ENCODE data around the gene HIPK4.
"Not testable (repeated sequence)": the region's sequence is repeated elsewhere in the genome, so short reads cannot be mapped to it uniquely, and the experiment has no call there.

HIPK4 gene, protein sequence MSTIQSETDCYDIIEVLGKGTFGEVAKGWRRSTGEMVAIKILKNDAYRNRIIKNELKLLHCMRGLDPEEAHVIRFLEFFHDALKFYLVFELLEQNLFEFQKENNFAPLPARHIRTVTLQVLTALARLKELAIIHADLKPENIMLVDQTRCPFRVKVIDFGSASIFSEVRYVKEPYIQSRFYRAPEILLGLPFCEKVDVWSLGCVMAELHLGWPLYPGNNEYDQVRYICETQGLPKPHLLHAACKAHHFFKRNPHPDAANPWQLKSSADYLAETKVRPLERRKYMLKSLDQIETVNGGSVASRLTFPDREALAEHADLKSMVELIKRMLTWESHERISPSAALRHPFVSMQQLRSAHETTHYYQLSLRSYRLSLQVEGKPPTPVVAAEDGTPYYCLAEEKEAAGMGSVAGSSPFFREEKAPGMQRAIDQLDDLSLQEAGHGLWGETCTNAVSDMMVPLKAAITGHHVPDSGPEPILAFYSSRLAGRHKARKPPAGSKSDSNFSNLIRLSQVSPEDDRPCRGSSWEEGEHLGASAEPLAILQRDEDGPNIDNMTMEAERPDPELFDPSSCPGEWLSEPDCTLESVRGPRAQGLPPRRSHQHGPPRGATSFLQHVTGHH

DNA sequence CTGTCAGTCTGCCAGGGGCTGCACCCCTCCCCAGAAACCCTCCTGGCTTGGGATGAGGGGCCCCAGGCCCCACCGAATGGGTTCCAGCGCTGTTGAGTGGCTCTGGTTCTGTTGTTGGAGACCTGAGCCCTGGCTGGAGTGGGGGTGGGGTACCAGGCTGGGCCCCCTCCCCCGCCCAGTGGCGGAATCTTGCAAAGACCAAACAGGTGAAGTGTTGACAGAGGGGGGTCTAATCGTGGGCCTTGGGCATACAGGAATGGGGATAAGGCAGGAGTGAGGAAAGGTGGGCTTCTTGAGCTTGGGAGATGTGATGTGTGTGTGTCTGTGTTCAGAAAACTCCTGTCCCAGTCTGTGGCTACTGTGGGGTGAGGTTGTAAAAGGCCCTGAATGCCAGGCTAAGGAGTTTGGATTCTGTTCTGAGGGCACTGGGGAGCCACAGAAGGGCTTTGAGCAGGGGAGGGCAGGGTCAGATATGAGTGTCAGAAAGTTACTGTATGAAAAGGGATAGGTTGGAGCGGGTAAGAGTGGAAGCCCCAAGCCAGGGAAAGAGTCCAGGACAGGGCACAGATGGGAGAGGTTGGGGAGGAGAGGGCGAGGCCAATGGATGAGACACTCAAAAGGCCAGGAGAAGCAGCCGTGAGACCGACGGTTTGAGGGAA, at the start of gene HIPK4:
TSS of gene HIPK4 (minus strand) at position 98 of the 659 bp plus-strand sequence. CDS start 279 bp downstream, outside the sequence.
- no peak for DNase-seq (ENCODE audit: low read depth)

DNA sequence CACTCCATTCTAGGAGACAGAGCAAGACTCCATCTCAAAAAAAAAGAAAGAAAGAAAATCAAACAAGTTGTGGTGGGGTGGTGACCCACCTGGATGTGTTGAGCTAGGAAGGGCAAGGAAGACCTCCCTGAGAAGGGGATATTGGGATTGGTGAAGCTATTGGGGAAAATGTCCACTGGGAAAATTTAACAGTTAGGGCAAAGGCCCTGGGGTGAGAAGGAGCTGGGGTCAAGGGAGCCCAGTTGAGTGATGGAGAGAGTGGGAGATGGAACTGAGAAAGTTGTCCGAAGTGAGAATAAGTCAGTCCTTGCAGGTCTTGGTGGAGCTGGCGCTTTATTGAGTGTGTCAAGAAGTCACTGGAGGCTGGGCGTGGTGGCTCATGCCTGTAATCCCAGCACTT, 48.3 kb upstream of the HIPK4 start:
- no peak for DNase-seq (ENCODE audit: low read depth)

DNA sequence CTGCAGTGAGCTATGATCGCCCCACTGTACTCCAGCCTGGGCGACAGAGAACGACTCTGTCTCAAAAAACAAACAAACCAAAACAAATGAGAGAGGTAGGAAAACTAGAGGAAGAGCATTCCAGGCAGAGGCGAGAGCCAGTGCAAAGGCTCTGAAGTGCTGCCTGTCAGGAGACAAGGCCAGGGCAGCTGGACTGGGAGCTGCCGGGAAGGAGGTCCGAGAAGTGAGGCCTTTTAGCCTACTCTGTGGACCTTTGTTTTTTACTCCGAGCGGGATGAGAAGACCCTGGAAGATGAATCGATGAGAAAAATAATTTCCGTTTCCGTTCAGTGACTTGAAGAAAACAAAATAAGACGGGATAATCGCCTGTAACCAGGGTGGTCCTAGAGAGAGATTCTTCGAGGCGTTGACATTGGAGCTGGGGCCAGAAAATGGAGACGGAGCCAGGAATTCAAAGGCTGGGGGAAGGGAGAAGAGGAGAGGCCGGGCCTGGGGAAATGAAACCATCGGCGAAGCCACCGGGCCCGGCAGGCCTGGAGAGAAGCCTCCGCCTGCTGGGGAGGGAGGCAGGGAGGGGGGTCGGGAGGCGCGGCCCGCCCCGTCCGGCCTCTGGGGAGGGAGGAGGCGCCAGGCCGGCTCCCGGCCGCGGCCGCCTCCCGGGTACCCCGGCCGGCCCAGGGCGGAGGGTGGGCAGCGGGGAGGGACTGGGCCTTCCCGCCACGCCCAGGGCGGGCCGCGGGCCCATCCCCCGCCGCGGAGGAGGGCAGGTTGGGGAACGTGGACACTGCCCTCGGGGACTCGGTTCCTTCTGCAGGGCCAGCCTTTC, 43.6 kb upstream of the HIPK4 start:
- DNase-seq (ENCODE audit: low read depth), result peak; percentile 92

DNA sequence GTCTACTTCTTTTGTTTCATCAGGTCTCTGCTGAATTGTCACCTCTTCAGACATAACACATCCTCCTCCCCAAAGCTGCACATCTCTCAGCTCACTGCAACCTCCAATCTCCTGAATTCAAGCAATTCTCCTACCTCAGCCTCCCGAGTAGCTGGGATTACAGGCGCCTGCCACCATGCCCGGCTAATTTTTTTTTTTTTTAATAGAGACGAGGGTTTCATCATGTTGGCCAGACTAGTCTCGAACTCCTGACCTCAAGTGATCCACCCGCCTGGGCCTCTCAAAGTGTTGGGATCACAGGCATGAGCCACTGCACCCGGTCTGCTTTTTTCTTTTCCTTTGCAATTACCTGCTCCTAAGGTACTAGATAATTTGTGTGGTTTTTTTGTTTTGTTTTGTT, 42.8 kb upstream of the HIPK4 start:
- DNase-seq (ENCODE audit: low read depth), result not testable (repeated sequence)

DNA sequence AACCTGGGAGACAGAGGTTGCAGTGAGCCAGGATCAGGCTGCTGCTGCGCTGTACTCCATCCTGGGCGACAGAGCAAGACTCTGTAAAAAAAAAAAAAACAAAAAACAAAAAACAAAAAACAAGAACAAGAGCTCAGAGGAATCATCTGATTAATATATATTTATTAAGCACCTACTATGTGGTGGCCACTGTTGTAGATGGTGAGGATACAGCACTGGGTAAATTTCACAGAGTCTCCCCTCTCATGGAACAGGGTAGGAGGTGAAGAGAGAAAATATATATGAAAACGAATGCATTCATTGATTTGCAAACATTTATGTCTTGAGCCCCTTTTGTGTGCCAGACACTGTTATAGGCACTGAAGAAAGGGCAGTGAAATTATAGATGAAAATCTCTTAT, 41.7 kb upstream of the HIPK4 start:
- no peak for DNase-seq (ENCODE audit: low read depth)

DNA sequence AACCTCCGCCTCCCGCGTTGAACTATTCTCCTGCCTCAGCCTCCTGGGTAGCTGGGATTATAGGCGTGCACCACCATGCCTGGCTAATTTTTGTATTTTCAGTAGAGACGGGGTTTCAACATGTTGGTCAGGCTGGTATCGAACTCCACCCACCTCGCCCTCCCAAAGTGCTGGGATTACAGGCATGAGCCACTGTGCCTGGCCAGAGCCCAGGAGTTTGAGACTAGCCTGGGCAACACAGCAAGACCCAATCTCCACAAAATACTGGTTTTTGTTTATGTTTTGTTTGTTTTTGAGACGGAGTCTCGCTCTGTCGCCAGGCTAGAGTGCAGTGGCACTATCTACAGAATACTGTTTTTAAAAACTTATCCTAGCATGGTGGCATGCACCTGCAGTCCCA, 40.3 kb upstream of the HIPK4 start:
- DNase-seq (ENCODE audit: low read depth), result not testable (repeated sequence)

DNA sequence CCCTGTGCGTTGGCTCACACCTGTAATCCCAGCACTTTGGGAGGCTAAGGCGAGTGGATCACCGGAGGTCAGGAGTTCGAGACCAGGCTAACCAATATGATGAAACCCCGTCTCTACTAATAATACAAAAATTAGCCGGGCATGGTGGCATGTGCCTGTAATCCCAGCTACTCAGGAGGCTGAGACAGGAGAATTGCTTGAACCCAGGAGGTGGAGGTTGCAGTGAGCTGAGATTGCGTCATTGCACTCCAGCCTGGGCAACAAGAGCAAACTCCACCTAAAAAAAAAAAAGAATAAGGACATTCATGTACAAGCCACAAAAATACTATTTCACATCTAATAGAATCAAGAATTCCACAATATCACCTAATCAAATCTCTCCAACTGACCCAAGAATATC, 38.2 kb upstream of the HIPK4 start:
- DNase-seq (ENCODE audit: low read depth), result not testable (repeated sequence)

DNA sequence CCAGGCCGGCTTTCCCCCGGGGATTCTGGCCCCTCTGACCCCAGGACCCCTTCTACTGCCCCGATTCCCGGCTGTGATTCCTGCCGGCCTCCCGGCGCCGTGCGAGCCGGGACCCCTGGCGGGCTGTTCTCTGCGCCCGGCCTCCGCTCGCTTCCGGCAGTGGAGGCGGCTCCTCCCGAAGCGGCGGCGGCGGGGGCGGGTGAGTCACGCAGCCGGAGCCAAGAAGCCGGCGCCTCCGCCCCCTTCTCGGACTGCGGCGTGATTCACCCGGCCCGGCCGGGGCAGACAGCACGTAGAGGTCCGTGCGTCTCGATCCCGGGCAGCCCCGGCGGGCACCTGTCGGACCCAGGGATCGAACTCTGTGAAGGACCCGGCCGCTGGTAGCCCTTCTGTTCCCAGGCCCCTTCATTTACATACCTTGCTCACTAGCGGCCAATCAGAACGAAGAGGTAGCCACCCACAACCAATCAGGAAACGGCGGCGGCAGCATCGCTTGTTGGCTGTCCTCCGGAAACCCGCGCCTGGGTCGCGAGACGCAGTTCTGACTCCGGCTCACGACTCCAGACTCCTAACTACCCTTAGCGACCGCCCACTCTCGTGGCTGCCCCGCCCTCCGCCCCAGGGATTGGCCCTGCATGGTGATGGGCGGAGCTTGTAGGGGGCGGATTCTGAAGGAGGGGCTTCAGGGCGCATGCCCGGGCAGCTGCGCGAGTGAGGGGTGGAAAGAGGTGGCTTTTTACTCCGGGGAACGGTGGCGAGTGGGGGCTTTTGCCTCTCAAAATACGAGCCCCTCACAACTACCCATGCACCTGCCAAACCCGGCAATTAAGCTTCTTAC, 35.7 kb upstream of the HIPK4 start, which contains the start of gene SERTAD1:
TSS of gene SERTAD1 (minus strand) at position 543 of the 838 bp plus-strand sequence. CDS start 2,446 bp downstream, outside the sequence.
- peak; percentile 98 for DNase-seq (ENCODE audit: low read depth)

DNA sequence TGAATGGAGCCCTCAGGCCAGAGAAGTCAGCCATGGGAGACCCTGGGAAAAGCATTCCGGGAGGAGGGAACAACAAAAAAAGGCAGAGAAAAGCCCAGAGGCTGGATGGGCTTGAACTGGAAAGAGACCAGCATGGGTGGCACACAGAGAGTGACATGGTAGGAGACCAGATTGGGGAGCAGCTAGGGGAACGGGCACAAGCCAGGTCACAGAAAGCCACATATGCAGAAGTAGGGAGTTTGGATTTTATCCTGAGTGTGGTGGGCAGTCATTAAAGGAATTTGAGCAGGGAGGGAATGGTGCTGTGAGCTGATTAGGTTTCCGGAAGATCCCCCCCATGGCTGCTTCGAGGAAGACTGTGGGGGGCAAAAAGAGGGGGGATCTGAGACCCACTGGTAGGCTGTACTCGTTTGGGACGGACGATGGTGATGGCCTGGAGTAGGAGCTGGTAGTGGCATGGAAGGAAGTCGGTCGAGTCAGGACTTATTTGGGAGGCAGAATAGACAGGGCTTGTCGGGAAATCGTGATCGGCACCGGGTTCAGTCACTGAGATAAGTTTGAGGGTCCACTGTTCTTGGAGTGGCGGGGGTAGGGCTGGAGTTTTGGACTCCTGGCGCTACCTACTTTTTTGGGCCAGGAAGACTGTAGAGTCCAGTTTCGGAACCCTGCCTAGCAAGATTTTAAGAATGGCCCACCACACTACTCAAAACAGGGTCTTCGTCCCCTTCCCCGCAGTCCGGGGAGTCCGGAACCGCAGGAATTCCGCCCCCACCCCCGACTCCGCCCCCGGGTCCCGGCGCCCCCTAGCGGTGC, 34.9 kb upstream of the HIPK4 start:
- DNase-seq (ENCODE audit: low read depth), result peak; percentile 40

DNA sequence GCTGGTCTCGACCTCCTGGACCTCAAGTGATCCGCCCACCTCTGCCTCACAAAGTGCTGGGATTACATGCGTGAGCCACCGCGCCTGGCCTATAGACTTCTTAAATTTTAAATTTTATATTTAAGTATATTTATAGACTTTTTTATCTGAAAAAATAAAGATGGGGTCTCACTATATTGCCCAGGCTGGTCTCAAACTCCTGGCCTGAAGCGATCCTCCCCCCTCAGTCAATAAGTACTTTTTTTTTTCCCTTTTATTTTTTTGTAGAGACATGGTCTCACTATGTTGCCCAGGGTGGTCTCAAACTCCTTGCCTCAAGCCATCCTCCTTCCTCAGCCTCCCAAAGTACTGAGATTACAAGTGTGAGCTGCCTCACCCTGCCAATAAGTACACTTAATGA, 34.0 kb upstream of the HIPK4 start:
- DNase-seq (ENCODE audit: low read depth), result no peak

DNA sequence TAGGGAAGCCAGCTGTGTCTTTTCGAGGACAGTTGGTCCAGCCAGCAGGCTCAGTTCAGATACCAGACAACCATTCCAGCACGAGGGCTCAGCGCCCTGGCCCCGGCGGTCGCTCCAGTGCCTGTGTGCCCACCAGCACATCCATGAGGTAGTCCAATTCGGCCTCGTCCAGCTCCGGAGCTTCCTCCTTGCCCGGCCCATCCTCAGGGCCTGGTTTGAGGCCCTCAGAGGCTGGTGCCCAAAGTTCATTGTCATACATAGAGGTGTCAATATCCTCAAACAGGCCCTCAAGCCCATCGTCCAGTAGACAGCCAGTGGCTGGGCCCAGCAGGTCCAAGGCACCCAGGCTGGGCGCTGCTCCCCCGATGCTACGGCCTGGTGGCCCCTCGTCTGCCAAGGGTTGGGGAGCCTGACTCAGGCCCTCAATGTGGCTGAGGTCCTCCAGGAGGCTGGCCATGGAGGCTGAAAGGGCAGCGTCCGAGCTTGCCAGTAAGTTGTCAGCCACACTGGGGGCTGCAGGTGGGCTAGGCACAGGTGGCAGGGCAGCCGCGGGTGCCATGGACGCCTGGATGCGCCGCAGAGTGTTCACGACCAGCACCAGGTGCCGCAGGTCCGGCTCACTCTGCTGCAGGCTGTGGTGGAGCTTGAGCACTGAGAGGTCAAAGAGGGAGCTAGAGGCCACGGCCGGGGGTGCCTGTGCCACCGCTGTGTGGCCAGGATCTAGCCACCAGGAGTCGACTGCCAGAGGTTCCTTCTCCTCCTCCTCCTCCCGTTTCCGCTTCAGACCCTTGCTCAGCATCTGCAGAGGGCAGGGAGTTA, 33.0 kb upstream of the HIPK4 start:
- no peak for DNase-seq (ENCODE audit: low read depth)

DNA sequence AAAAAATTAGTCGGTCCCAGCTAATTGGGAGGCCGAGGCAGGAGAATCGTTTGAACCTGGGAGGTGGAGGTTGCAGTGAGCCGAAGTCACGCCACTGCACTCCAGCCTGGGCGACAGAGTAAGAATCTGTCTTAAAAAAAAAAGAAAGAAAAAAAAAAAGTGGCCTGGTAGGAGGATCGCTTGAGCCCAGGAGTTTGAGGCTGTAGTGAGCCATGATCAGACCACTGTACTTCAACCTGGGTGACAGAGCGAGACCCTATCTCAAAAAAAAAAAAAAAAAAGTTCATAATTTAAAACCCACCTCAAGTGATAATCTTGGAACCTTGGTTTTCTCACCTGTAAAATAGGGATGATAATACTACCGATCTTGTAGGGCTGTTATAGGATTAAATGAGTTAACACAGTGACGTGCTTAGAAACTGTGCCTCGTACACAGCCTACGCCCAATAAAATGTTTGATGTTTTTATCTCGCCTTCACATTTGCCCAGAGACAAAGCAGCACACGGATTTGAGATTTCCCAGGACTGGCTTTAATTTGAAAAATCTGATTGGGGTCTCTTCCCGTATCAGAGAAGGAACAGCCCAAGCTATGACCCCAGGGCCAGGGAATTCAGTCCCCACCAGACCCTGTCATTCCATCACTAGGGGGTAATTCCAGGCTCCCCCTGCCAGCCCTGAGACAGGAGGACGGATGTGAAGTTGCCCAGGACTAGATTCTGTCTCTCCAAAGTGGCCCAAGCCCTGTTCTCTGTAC, 32.2 kb upstream of the HIPK4 start:
- no peak for DNase-seq (ENCODE audit: low read depth)

DNA sequence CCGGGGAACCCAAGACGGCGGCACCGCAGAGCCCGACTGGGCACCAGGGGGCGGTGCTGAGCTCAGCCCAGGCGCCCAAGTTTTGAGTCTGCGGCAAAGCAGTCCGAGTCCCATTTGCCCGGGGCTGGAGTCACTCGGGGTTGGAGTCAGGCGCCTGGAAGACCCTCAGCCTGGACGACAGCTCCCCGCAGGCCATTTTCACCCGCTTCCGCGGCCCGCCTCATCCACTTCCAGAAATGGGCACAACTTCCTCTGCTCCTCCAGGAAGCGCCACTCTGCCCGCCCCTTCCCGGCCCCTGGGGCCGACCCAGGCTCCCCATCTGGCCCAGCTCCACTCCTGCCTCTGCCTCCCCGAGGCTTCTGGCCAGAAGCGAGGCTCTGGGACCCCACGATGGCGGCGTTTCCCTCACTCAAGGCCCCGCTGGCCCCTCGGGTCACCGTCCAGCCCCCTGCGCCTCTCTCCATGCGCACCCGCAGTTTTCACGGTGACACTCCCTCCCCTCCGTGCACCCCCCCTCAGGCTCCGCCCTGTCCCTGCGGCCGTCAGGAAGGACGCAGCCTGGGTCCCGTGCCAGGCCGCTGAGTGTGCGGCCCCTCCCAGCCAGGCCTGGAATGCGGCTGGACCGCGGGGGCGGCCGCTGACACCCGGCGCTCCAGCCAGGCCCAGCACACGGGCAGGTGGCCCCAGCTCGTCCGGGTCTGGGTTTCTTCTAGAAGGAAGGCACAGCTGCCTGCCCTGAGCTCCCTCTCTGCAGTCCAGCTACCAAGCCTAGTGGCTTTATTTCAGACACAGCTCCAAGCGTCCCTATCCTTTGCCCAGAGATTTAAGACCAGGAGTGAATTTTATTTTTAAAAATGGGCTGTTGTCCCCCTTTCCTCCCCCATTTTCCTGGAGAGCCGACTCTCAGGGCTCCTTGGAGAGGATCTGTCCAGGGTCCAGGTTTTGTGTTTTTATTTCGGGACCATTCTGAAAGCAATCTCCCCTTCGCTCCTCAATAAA, 31.1 kb upstream of the HIPK4 start:
- peak; percentile 94 for DNase-seq (ENCODE audit: low read depth)

DNA sequence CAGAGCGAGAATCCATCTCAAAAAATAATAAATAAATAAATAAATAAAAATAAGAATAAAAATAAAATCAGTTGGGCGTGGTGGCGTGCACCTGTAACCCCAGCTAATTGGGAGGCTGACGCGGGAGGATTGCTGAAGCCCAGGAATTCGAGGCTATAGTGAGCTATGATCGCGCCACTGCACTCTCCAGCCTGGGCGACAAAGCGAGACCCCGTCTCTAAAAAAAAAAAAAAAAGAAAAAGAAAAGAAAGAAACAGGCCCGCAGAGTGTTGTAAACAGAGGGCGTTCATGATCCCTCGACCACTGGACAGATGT, 30.4 kb upstream of the HIPK4 start:
- no peak for DNase-seq (ENCODE audit: low read depth)

DNA sequence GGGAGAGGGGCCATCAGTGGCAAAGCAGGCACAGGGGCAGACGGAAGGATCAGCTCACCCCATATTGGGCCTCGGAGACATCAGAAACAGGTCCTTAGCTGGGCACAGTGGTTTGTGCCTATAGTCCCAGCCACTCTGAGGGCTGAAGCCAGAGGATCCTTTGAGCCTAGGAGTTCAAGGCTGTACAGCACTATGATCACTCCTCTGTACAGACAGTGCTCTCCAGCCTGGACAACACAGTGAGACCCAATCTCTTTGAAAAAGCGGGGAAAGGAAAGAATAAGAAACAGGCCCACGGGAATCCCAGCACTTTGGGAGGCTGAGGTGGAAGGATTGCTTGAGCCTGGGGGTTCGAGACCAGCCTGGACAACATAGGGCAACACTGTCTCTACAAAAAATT, 29.8 kb upstream of the HIPK4 start:
- DNase-seq (ENCODE audit: low read depth), result no peak

DNA sequence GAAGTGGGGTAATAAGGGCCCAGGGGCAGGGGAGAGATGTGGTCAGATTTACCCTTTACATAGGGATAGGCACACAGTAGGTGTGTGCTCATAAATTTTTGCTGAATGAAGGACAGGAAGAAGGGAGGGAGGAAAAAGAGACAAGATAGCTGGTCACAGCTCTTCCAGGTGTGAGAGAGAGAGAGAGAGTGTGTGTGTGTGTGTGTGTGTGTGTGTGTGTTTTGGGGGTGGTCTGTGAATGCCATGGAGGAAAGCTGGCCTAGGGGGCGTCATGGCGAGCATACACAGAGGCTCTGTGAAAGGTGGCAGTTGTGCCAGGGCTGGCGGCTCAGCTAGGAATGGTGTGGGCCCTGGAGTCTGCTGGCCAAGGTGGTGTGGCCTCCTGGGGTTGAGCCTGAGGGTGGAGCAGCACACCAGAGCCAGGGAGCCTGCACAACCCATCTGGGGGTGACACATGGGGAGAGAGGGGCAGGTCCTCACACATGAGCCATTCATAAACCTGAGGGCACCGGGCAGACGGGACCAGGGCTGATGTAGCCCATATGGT, 29.2 kb upstream of the HIPK4 start:
- no peak for DNase-seq (ENCODE audit: low read depth)

DNA sequence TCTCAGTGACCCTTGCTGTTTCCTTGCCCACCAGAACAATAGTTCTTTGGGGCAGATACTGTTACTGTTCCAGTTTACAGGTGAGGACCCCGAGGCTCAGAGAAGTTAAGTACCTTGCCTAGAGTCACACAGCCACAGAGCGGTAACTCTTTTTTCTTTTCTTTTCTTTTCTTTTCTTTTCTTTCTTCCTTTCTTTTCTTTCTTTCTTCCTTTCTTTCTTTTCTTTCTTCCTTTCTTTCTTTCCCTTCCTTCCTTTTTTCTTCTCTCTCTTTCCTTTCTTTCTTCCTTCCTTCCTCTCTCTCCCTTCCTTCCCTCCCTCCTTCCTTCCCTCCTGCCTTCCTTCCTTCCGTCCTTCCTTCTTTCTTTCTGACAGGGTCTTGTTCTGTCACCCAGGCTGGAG, 28.1 kb upstream of the HIPK4 start:
- DNase-seq (ENCODE audit: low read depth), result no peak

Measured in ELR (cell line).